Colonic mucosa (tissue), 4 donors: ENCODE results near the gene SPI1. TPM values are rescaled to one million over a fixed set of nuclear protein-coding genes. Genes with fewer than 3 reads are reported as not detected.

Source experiments
- DNase-seq: peaks from one replicate; pipeline ENCODE4 v3.0.0-alpha.2; 2020
- H3K27ac ChIP-seq: fragments of 200-600 bp; one replicate; pipeline ENCODE4 v1.8.0; 2021
- H3K27me3 ChIP-seq: fragments of 200-600 bp; one replicate; pipeline ENCODE4 v1.8.0; 2021
- H3K36me3 ChIP-seq: fragments of 200-600 bp; one replicate; pipeline ENCODE4 v1.8.0; 2021
- H3K4me1 ChIP-seq: fragments of 200-600 bp; one replicate; pipeline ENCODE4 v1.8.0; 2021; ENCODE audit warnings: mild to moderate bottlenecking
- H3K4me3 ChIP-seq: fragments of 200-600 bp; one replicate; pipeline ENCODE4 v1.8.0; 2021
- H3K9ac ChIP-seq, 2 donors: one replicate each; pipeline ENCODE4 v1.7.0; 2013; ENCODE audit warnings: control low read depth in 2 of 2, low read depth in 2 of 2, low read length in 2 of 2
- H3K9me3 ChIP-seq: fragments of 200-600 bp; one replicate; pipeline ENCODE4 v1.8.0; 2021
- intact Hi-C: fragments of 100-400 bp; cut with DNase I; formaldehyde crosslinking; loops from one replicate; pipeline ENCODE4 v1.14.1; 2022
- total RNA-seq, 2 donors: library from RNA; stranded (reverse); fragmentation: NEBNext Ultra II Directional in 1 of 2; extraction: Animal tissue kit (Norgen Biotek cat#: 25700) in 1 of 2; gene quantifications; one replicate each; pipeline ENCODE4 v1.2.1, GENCODE V29; 2021
- TF ChIP-seq, protein P1 (sequence below): fragments of 200-600 bp; IDR thresholded peaks from one replicate; pipeline ENCODE4 v1.8.0; 2022; ENCODE audit warnings: antibody characterized with exemption, mild to moderate bottlenecking
- donor health status: healthy.
- donor health status: DM: no; HTN: no; CAD: no.
- donor health status: DM: no; HTN: no; CAD: no.

The SPI1 gene
- total RNA-seq, 2 donors from 2014 or later: 4.7 to 11.9 TPM

DNA sequence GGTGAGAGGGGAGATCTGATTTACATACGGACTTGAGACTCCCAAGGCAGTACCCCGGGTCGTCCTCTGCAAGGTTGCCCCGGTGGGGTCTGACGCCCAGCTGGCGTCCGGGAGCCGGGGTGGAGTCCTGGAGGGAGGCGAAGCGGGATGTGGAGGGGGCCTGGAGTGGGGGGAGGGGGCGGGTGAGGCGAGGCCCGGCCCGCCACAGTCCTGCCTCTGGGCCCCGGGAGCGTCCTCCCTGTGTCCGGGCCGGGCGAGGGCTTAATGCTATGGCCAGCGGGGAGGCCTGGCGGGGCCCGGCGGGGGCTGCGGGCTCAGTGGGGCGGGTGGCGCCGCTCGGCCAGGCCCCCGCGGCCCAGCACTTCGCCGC is 23.4 kb downstream of the SPI1 start:
- TF ChIP-seq, protein P1, sequence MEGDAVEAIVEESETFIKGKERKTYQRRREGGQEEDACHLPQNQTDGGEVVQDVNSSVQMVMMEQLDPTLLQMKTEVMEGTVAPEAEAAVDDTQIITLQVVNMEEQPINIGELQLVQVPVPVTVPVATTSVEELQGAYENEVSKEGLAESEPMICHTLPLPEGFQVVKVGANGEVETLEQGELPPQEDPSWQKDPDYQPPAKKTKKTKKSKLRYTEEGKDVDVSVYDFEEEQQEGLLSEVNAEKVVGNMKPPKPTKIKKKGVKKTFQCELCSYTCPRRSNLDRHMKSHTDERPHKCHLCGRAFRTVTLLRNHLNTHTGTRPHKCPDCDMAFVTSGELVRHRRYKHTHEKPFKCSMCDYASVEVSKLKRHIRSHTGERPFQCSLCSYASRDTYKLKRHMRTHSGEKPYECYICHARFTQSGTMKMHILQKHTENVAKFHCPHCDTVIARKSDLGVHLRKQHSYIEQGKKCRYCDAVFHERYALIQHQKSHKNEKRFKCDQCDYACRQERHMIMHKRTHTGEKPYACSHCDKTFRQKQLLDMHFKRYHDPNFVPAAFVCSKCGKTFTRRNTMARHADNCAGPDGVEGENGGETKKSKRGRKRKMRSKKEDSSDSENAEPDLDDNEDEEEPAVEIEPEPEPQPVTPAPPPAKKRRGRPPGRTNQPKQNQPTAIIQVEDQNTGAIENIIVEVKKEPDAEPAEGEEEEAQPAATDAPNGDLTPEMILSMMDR: no peak
- Histone ChIP-seq H3K27me3 (no peaks in the 10 kb centered on the region), H3K9me3 (no peaks in the 10 kb centered on the region), H3K36me3 (no peaks in the 10 kb centered on the region), H3K27ac (no peak overlapping the region), H3K4me1 (no peaks in the 10 kb centered on the region), H3K4me3 (peak overlapping the region; percentile 41), H3K9ac (peak overlapping the region; percentile 50 to 58)
- no peak for DNase-seq
- intact Hi-C loops: loop anchor here (5.0 to 10.0 kb wide), 2 partner anchors 178 to 470 kb away; partner anchors contain the start of gene ARFGAP2

DNA sequence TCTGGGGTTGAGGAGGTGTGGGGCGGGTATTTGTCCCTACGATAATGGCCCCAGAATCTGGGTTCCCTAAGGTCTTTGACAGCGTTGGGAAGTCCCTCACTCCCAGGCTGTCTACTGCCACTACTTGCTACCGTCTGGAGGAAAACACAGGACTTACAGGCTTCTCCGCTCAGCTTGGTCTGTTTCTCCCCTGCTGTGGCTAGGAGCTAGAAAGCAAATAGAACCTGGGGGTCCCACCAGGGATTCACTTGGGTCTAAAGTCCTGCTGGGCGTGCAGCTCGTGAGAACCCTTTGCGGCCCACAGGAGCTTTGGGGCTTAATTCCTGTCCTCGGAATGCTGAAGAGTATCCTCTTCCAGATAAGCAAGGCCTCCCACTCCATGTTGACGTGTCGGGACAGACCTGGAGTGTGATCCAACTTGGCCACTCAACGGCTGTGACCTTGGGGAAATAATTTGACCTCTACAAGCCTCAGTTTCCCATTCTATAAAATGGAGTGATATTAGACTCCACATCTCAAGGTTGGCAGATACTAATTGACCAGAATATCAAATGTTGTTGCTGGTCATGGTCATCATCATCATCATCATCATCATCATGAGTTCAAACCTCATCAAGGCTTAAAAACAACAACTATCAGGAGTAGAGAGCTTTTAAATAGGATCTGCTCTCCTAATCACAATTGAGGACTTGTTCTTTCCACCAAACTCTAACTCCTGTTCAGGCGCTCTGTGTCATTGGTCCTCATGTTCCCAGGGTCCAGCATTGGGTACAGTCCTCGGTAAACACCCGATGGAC is 24.2 kb downstream of the SPI1 start:
- Histone ChIP-seq H3K27me3 (no peaks in the 10 kb centered on the region), H3K4me1 (no peaks in the 10 kb centered on the region), H3K9me3 (no peaks in the 10 kb centered on the region), H3K9ac (peak overlapping the region in 1 of 2 donors; percentile 58), H3K27ac (no peak overlapping the region), H3K36me3 (no peaks in the 10 kb centered on the region), H3K4me3 (no peak overlapping the region)
- TF ChIP-seq, protein P1: no peak
- intact Hi-C loops: loop anchor here (10.0 kb wide), 1 partner anchor 469 kb away; no protein-coding TSS in a partner anchor
- no peak for DNase-seq

DNA sequence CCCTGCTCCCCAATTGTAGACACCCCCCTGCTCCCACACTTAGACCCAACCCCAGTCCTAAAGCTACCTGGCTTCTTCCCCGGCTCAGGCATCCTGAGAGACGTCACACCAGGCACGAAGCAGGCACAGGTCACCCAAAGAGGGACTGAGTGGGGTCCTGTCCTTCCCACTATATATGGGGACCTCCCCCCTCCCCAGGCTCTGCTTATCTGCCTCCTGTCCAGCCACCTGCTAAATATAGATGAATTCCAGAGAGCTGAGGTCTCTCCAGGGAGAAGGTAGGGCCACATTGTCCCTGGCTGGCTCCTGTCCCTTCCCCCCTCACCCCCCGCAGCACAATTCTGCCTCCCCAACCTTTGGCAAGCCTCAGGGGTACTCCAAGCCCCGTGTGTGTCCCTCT is 25.8 kb downstream of the SPI1 start, which contains the start of gene MYBPC3:
TSS of gene MYBPC3 (minus strand) at position 147 of the 400 bp plus-strand sequence. CDS start at position 92, 55 bp downstream.
- intact Hi-C loops: loop anchor here (10.0 kb wide), 1 partner anchor 468 kb away; no protein-coding TSS in a partner anchor
- Histone ChIP-seq H3K4me1 (no peaks in the 10 kb centered on the region), H3K4me3 (no peak within 1 kb of the TSS)

DNA sequence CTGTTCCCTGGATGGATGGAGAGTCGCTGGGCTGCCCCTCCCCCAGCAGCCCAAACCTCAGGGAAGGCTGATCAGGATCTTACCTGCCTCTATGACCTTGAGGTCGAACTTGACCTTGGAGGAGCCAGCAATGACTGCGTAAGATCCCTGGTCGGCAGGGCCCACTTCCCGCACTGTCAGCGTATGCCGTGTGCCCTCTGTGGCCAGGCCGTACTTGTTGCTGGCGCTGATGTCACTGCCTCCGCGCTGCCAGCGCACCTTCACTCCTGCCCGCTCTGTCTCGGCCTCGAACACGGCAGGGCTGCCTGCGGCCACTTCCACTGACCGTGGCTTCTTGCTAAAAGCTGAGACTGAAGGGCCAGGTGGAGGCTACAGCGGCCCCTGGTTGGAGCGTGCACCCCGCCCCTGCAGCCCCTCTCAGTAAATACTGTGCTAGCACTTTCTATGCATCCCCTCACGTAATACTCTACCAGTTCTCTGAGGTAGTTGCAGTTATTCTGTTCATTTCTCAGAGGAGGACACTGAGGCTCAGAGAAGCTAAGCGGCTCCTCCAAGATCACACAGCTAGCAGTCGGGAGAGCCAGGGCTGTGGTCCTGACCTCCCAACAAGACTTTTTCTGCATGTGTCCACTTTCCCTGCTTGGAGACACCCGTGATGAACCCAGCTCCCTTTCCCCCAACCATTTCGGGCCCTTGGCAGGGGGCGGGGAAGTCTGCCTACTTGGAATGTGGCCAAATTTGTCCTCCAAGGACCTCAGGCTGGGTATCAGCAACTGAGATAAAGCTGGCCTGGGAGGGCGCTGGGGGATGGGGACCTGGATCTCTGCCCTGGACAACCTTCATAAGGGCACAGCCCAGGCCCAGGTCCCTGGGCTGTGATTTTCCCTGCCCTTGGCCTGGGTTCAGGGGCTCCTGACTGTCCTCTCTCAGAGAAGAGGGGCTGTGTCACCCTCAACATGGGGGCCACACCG is 26.9 kb downstream of the SPI1 start:
- Histone ChIP-seq H3K4me1 (no peaks in the 10 kb centered on the region), H3K9ac (no peak overlapping the region), H3K27ac (no peak overlapping the region), H3K27me3 (no peaks in the 10 kb centered on the region), H3K9me3 (no peaks in the 10 kb centered on the region), H3K36me3 (no peaks in the 10 kb centered on the region), H3K4me3 (no peak overlapping the region)
- TF ChIP-seq, protein P1: no peak
- DNase-seq: no peak
- intact Hi-C loops: loop anchor here (10.0 kb wide), 1 partner anchor 467 kb away; no protein-coding TSS in a partner anchor

More for the DNA sequence above, 25.8 kb downstream of the SPI1 start, which contains the start of gene MYBPC3:
- Histone ChIP-seq H3K27ac (no peak within 1 kb of the TSS), H3K9ac (no peak within 1 kb of the TSS), H3K9me3 (no peaks in the 10 kb centered on the region), H3K36me3 (no peaks in the 10 kb centered on the region), H3K27me3 (no peaks in the 10 kb centered on the region)
- DNase-seq: no peak
- TF ChIP-seq, protein P1: no peak

DNA sequence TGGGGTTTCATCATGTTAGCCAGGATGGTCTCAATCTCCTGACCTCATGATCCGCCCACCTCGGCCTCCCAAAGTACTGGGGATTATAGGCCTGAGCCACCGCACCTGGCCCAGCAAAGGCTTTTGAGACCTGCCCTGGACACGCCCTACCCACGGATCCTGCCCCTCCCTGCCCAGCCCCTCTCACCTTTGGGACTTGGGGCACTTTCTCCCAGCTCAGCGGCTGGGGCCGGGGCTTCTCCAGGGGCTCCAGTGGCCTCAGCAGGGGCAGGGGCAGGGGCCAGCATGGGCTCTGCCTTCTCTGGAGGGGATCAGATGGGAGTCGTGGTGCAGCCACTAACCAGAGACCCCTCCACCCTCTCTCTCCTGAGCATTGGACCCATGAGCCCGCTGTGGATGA is 28.0 kb downstream of the SPI1 start:
- Histone ChIP-seq H3K4me3 (no peak overlapping the region), H3K9me3 (no peaks in the 10 kb centered on the region), H3K27me3 (no peaks in the 10 kb centered on the region), H3K27ac (no peak overlapping the region), H3K36me3 (no peaks in the 10 kb centered on the region), H3K4me1 (no peaks in the 10 kb centered on the region), H3K9ac (no peak overlapping the region)
- TF ChIP-seq, protein P1: no peak
- no peak for DNase-seq
- intact Hi-C loops: loop anchor here (10.0 kb wide), 1 partner anchor 466 kb away; no protein-coding TSS in a partner anchor
